Left lung (tissue), 10 donors: ENCODE measurements around the gene PTP4A1. TPM values are rescaled to one million over a fixed set of nuclear protein-coding genes. Genes with fewer than 3 reads are reported as not detected.

Source experiments
- ATAC-seq: fragments of 200-7000 bp; cut with Tn5 transposase; one replicate; pipeline ENCODE4 v1.9.1; 2020; ENCODE audit warnings: moderate library complexity
- DNase-seq, 4 donors: peaks; one replicate each; pipeline ENCODE4 v3.0.0-alpha.2; 2013 to 2020
- H3K27ac ChIP-seq, 2 donors: fragments of 200-600 bp; sonication (generic) in 1 of 2; one replicate each; pipeline versions ENCODE4 v1.5.0 to v1.8.0; 2020 to 2021
- H3K27me3 ChIP-seq, 2 donors: fragments of 200-600 bp; sonication (generic) in 1 of 2; one replicate each; pipeline versions ENCODE4 v1.5.0 to v1.8.0; 2020 to 2021
- H3K36me3 ChIP-seq, 2 donors: fragments of 200-600 bp; sonication (generic) in 1 of 2; one replicate each; pipeline versions ENCODE4 v1.5.0 to v1.8.0; 2020 to 2021
- H3K4me1 ChIP-seq, 2 donors: fragments of 200-600 bp; one replicate each; pipeline ENCODE4 v1.8.0; 2021
- H3K4me3 ChIP-seq, 2 donors: fragments of 200-600 bp; sonication (generic) in 1 of 2; one replicate each; pipeline versions ENCODE4 v1.5.0 to v1.8.0; 2020 to 2021; ENCODE audit warnings: mild to moderate bottlenecking in 1 of 2
- H3K9me3 ChIP-seq, 2 donors: fragments of 200-600 bp; sonication (generic) in 1 of 2; one replicate each; pipeline versions ENCODE4 v1.5.0 to v1.8.0; 2020 to 2021
- intact Hi-C, 2 donors: fragments of 100-400 bp; cut with DNase I; formaldehyde crosslinking; loops; one replicate each; pipeline versions ENCODE4 v1.11.2 to v1.14.2; 2022
- polyA plus RNA-seq, 6 donors: library from polyadenylated mRNA; unstranded; fragments of 120-200 nt; gene quantifications; one replicate each; pipeline ENCODE4 v1.2.1, GENCODE V29; 2013; ENCODE audit not compliant: insufficient read length in 6 of 6
- total RNA-seq, 2 donors: library from RNA; stranded (reverse); fragmentation: NEBNext Ultra II Directional; extraction: Animal tissue kit (Norgen Biotek cat#: 25700); gene quantifications; one replicate each; pipeline ENCODE4 v1.2.1, GENCODE V29; 2021
- TF ChIP-seq, protein P1 (sequence below), 2 donors: fragments of 200-600 bp; sonication (generic) in 1 of 2; IDR thresholded peaks; one replicate each; pipeline versions ENCODE4 v1.5.0 to v1.8.0; 2021; ENCODE audit warnings: antibody characterized with exemption in 2 of 2
- donor health status: DM: no; HTN: yes; CAD: no.
- donor health status: DM: no; HTN: no; CAD: no.

The PTP4A1 gene
- total and polyA plus RNA-seq, 8 donors = 68.6 to 119 (median 81.9) TPM

DNA sequence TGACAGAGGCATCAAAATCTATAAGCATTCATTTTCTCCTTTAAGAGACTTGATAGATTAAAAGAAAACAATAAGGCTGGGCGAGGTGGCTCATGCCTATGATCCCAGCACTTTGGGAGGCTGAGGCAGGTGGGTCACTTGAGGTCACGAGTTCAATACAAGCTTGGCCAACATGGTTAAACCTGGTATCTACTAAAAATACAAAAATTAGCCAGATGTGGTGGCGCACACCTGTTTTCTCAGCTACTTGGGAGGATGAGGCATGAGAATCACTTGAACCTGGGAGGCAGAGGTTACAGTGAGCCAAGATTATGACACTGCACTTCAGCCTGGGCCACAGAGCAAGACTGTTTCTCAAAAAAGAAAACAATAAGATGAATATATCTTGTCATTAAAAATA lies 39.3 kb upstream of the PTP4A1 start:
- peaks cover 0 to 2% of the 10 kb centered on the region in 2 donors for H3K4me1 ChIP-seq
- H3K4me3 ChIP-seq = no peak overlapping the region
- ATAC-seq = no peak
- no peaks in the 10 kb centered on the region for H3K27me3 ChIP-seq
- no peaks in the 10 kb centered on the region for H3K9me3 ChIP-seq
- no peak for DNase-seq
- H3K36me3 ChIP-seq = no peaks in the 10 kb centered on the region
- intact Hi-C loops = no loop called here
- no peak overlapping the region for H3K27ac ChIP-seq
- TF ChIP-seq, protein P1, sequence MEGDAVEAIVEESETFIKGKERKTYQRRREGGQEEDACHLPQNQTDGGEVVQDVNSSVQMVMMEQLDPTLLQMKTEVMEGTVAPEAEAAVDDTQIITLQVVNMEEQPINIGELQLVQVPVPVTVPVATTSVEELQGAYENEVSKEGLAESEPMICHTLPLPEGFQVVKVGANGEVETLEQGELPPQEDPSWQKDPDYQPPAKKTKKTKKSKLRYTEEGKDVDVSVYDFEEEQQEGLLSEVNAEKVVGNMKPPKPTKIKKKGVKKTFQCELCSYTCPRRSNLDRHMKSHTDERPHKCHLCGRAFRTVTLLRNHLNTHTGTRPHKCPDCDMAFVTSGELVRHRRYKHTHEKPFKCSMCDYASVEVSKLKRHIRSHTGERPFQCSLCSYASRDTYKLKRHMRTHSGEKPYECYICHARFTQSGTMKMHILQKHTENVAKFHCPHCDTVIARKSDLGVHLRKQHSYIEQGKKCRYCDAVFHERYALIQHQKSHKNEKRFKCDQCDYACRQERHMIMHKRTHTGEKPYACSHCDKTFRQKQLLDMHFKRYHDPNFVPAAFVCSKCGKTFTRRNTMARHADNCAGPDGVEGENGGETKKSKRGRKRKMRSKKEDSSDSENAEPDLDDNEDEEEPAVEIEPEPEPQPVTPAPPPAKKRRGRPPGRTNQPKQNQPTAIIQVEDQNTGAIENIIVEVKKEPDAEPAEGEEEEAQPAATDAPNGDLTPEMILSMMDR (IDR thresholded peaks at IDR 0.05) = no peak

DNA sequence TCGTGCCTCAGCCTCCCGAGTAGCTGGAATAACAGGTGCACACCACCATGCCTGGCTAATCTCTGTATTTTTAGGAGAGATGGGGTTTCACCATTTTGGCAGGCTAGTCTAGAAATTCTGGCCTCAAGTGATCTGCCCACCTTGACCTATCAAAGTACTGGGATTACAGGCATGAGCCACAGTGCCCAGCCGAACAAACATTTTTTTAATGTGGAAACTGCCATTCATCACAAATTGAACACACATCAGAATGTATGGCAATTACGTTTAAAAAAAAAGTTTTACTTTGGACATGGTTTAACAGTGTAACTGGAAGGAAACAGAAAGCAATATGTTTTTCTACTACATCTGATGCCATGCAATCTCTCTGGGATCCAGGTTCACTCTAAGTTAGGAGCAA lies 38.3 kb upstream of the PTP4A1 start:
- H3K4me3 ChIP-seq = no peak overlapping the region
- intact Hi-C loops = no loop called here
- H3K27me3 ChIP-seq = no peaks in the 10 kb centered on the region
- H3K36me3 ChIP-seq = no peaks in the 10 kb centered on the region
- no peak for DNase-seq
- H3K27ac ChIP-seq = no peak overlapping the region
- no peaks in the 10 kb centered on the region for H3K4me1 ChIP-seq
- no peak for ATAC-seq
- TF ChIP-seq, protein P1 (IDR thresholded peaks at IDR 0.05) = no peak
- H3K9me3 ChIP-seq = no peaks in the 10 kb centered on the region

DNA sequence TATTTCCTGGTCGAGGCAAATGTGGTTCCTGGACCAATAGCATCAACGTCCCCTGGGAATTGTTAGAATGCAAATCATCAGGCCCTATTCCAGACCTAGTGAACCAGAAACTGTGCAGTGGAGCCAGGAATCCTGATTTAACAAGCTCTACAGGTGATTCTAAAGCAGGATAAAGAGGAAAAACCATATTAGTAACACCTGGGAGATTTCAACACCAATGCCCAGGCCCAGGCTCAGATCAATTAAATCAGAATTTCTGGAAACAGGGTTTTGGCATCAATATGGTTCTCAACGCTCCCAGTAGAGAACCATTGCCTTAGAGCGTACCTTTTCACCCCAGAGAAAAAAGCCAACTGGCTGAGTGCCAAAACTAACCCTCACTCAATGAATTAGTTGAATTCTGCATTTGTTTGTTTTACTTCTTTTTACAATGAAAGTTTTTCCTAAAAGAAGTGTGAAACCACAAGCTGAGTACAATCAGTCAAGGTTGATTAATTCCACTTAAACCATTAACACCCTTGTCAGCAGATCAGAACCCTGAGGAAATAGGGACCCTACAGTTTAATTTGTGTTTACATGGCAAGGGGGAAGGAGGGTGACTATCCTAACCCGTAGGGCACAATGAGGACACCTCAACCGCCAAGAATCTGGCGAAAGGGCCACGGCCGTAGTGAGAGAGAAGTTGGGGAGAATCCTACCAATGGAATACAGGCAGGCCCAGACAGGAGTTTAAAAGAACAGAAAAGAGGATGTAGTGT lies 34.9 kb upstream of the PTP4A1 start:
- no peak for ATAC-seq

DNA sequence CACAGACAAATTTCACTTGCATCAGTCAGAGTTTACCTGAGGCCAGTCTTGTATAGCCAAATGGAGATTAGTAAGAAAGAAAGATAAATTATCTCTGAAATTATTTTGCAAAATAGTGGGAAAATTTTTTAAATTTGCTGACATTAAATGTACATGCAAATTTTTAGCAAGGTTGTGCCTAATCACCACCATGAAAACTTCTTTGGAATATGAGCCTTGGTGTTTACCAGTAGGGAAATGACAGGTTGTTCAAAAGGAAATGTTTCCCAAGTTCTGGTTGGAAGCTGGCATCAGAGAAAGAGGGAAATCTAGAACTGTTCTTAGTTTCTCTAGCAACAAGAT lies 34.4 kb upstream of the PTP4A1 start:
- TF ChIP-seq, protein P1 (IDR thresholded peaks at IDR 0.05) = no peak

More for the DNA sequence above, 34.9 kb upstream of the PTP4A1 start:
- Histone ChIP-seq H3K4me3 (no peak overlapping the region), H3K4me1 (no peaks in the 10 kb centered on the region), H3K27ac (no peak overlapping the region), H3K9me3 (no peaks in the 10 kb centered on the region), H3K27me3 (no peaks in the 10 kb centered on the region), H3K36me3 (no peaks in the 10 kb centered on the region)
- no peak for DNase-seq
- TF ChIP-seq, protein P1 (IDR thresholded peaks at IDR 0.05) = no peak
- intact Hi-C loops = no loop called here

DNA sequence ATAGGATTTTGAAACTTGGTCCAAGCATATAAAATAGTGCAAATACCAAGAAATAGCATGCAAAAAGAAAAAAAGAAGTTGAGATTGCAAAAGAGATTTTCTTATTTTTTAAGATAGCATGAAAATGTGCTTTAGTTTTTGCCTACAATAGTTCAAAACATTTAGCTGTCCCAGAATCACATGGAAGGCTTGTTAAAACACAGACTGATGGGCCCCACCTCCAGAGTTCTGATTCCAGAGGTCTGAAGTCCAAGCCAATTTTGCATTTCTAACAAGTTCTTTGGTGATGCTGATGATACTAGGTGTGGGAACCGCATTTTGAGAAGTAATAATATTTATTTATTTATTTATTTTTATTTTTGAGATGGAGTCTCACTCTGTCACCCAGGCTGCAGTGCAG lies 33.7 kb upstream of the PTP4A1 start:
- Histone ChIP-seq H3K36me3 (no peaks in the 10 kb centered on the region), H3K27ac (no peak overlapping the region), H3K27me3 (no peaks in the 10 kb centered on the region), H3K4me3 (no peak overlapping the region), H3K9me3 (no peaks in the 10 kb centered on the region), H3K4me1 (no peaks in the 10 kb centered on the region)
- ATAC-seq (no peak), DNase-seq (no peak)
- intact Hi-C loops = no loop called here
- TF ChIP-seq, protein P1 (IDR thresholded peaks at IDR 0.05) = no peak

More for the DNA sequence above, 34.4 kb upstream of the PTP4A1 start:
- no peak for ATAC-seq
- Histone ChIP-seq H3K27me3 (no peaks in the 10 kb centered on the region), H3K4me3 (no peak overlapping the region), H3K27ac (no peak overlapping the region), H3K36me3 (no peaks in the 10 kb centered on the region), H3K9me3 (no peaks in the 10 kb centered on the region), H3K4me1 (no peaks in the 10 kb centered on the region)
- intact Hi-C loops = no loop called here
- no peak for DNase-seq
